ENCODE results near the gene OBI1.

The OBI1 gene

GRCh38 chr13:78630511-78630910, 28.4 kb downstream of the OBI1 start (continued):
- no peak for TF ChIP-seq ZNF488 (tag by site-specific recombination; IDR thresholded peaks at IDR 0.05)
- TF ChIP-seq ZNF169 (tag by site-specific recombination; IDR thresholded peaks at IDR 0.05): no peak
- TF ChIP-seq SP2 (tag by site-specific recombination; IDR thresholded peaks at IDR 0.05): no peak
- TF ChIP-seq MZF1 (tag by site-specific recombination; IDR thresholded peaks at IDR 0.05; ENCODE audit: borderline replicate concordance): no peak
- no peak for TF ChIP-seq ZNF529 (tag by site-specific recombination; IDR thresholded peaks at IDR 0.05; ENCODE audit: insufficient replicate concordance)
- TF ChIP-seq GLI2 (tag by site-specific recombination; IDR thresholded peaks at IDR 0.05; ENCODE audit: borderline replicate concordance, low read depth): no peak
- TF ChIP-seq SP7 (tag by site-specific recombination; IDR thresholded peaks at IDR 0.05): no peak

- Histone ChIP-seq H3K27ac (ENCODE audit: extremely low read depth, low read depth, low read length) (no peak overlapping the region), H3K36me3 (ENCODE audit: control insufficient read depth in 2 of 2, insufficient read depth in 1 of 2, low read length in 2 of 2) (peaks cover 0 to 73% of the 10 kb centered on the region in 2 experiments; a peak in 1 of 3 replicates), H3K9me3 (ENCODE audit: control insufficient read depth, insufficient read depth, low read depth, low read length) (no peaks in the 10 kb centered on the region), H3K4me3 (ENCODE audit: low read depth, low read length) (no peak overlapping the region), H3K4me1 (ENCODE audit: control insufficient read depth, insufficient read depth, low read length) (no peaks in the 10 kb centered on the region)
- ChIA-PET CTCF (interaction anchor here (0.8 kb wide), 1 partner anchor 22 kb away, joined by 3 read pairs; no protein-coding TSS in a partner anchor), POLR2A (no interaction called here)
- TF ChIP-seq ZNF621 (tag by site-specific recombination; IDR thresholded peaks at IDR 0.05) (no peak), ZNF140 (tag by site-specific recombination; IDR thresholded peaks at IDR 0.05) (no peak)
Observed at GRCh38 chr13:78625384-78625783, 33.6 kb downstream of the OBI1 start.

- POLR2A ChIA-PET: no interaction called here
- H3K36me3 ChIP-seq (ENCODE audit: control insufficient read depth in 2 of 2, insufficient read depth in 1 of 2, low read length in 2 of 2): peaks cover 0 to 51% of the 10 kb centered on the region in 2 experiments; a peak in 1 of 3 replicates
- no peaks in the 10 kb centered on the region for H3K9me3 ChIP-seq (ENCODE audit: control insufficient read depth, insufficient read depth, low read depth, low read length)
- H3K4me3 ChIP-seq (ENCODE audit: low read depth, low read length): no peak overlapping the region
- H3K27ac ChIP-seq (ENCODE audit: extremely low read depth, low read depth, low read length): no peak overlapping the region
- TF ChIP-seq KLF1 (tag by site-specific recombination; IDR thresholded peaks at IDR 0.05) (no peak), ZNF777 (tag by site-specific recombination; IDR thresholded peaks at IDR 0.05; ENCODE audit: borderline replicate concordance) (no peak), ZNF133 (tag by site-specific recombination; IDR thresholded peaks at IDR 0.05) (no peak), ZNF664 (tag by site-specific recombination; IDR thresholded peaks at IDR 0.05) (peak; percentile 93), PRDM2 (tag by site-specific recombination; IDR thresholded peaks at IDR 0.05; ENCODE audit: borderline replicate concordance) (no peak)
- CTCF ChIA-PET: no interaction called here
- 0 out of 2 replicates have a peak, but pooled peaks cover 2% of the 10 kb centered on the region for H3K4me1 ChIP-seq (ENCODE audit: control insufficient read depth, insufficient read depth, low read length)
Observed at GRCh38 chr13:78623132-78623531, 35.8 kb downstream of the OBI1 start.
